H1 (cell line): Measurements from ENCODE around the gene MICU1. TPM values are rescaled to one million over a fixed set of nuclear protein-coding genes. Genes with fewer than 3 reads are reported as not detected.

ENCODE experiments used
- CTCF ChIA-PET: fragments of 300-600 bp; sonication (Branson Sonifier 250); formaldehyde crosslinking; loops from one replicate; lab custom pipeline; 2021; ENCODE audit not compliant: partially characterized antibody; lab: Charles Lee
- POLR2A ChIA-PET: fragments of 300-600 bp; sonication (Branson Sonifier 250); formaldehyde crosslinking; loops from one replicate; lab custom pipeline; 2021; ENCODE audit warnings: inconsistent platforms; ENCODE audit not compliant: partially characterized antibody; lab: Charles Lee
- DNase-seq, 2 experiments: peaks; one replicate each; pipeline versions ENCODE4 v3.0.0 to v3.0.0-alpha.2; 2010 to 2022; ENCODE audit warnings: low spot score in 2 of 2, low read depth in 1 of 2, mixed read lengths in 1 of 2
- FAIRE-seq: peaks from 2 replicates; lab custom pipeline; 2011; peaks lifted over from hg19 to GRCh38; lab: Jason Lieb, UNC
- H2AFZ ChIP-seq: 2 replicates; pipeline ENCODE4 v1.8.1; 2012; ENCODE audit warnings: low read length, inconsistent platforms
- H2AK5ac ChIP-seq: 2 replicates; pipeline ENCODE4 v1.6.1; 2013; ENCODE audit warnings: low read depth, low read length
- H2BK120ac ChIP-seq: replicated peaks from 2 replicates; pipeline ENCODE3; 2013; ENCODE audit warnings: low read depth, low read length, inconsistent platforms
- H2BK12ac ChIP-seq: 2 replicates; pipeline ENCODE4 v1.6.1; 2013; ENCODE audit warnings: low read depth, low read length
- H2BK15ac ChIP-seq: 2 replicates; pipeline ENCODE4 v1.6.1; 2013; ENCODE audit warnings: low read length
- H2BK20ac ChIP-seq: 2 replicates; pipeline ENCODE4 v1.6.1; 2013; ENCODE audit warnings: low read length
- H2BK5ac ChIP-seq: 2 replicates; pipeline ENCODE4 v1.6.1; 2013; ENCODE audit warnings: low read depth, low read length
- H3K14ac ChIP-seq: 2 replicates; pipeline ENCODE4 v1.6.1; 2013; ENCODE audit warnings: inconsistent platforms; ENCODE audit not compliant: insufficient read length
- H3K18ac ChIP-seq: 2 replicates; pipeline ENCODE4 v1.6.1; 2013; ENCODE audit warnings: low read length; ENCODE audit errors: extremely low read depth
- H3K23ac ChIP-seq: 2 replicates; pipeline ENCODE4 v1.6.1; 2013; ENCODE audit warnings: inconsistent platforms; ENCODE audit not compliant: insufficient read length
- H3K23me2 ChIP-seq: 2 replicates; pipeline ENCODE4 v1.6.1; 2013; ENCODE audit warnings: low read depth, low read length
- H3K27ac ChIP-seq: 2 replicates; pipeline ENCODE4 v1.6.1; 2011; ENCODE audit warnings: low read depth, low read length, inconsistent platforms
- H3K27me3 ChIP-seq, 4 experiments: replicated peaks in 1 of 4; 1 replicate in 1 of 4; 2 replicates in 3 of 4; pipeline versions ENCODE4 v1.6.1 to v1.8.1; 2011 to 2013; ENCODE audit warnings: low read length in 3 of 4, mild to moderate bottlenecking in 3 of 4, inconsistent platforms in 2 of 4, mixed read lengths in 2 of 4, moderate library complexity in 1 of 4; ENCODE audit not compliant: control insufficient read depth in 3 of 4, insufficient read depth in 3 of 4; ENCODE audit errors: extremely low read depth in 1 of 4
- H3K36me3 ChIP-seq, 4 experiments: 2 replicates each; pipeline versions ENCODE4 v1.6.1 to v1.8.1; 2011 to 2013; ENCODE audit warnings: mild to moderate bottlenecking in 4 of 4, low read length in 3 of 4, moderate library complexity in 2 of 4, control low read depth in 1 of 4, inconsistent platforms in 1 of 4; ENCODE audit not compliant: insufficient read depth in 4 of 4, control insufficient read depth in 2 of 4
- H3K4ac ChIP-seq: replicated peaks from 2 replicates; pipeline ENCODE3; 2013; ENCODE audit warnings: low read length, low read depth, mixed read lengths, inconsistent platforms; ENCODE audit not compliant: insufficient read length
- H3K4me1 ChIP-seq, 4 experiments: replicated peaks in 1 of 4; 1 replicate in 1 of 4; 2 replicates in 3 of 4; pipeline versions ENCODE4 v1.6.1 to v1.8.1; 2011 to 2013; ENCODE audit warnings: low read length in 3 of 4, inconsistent platforms in 2 of 4, mixed read lengths in 1 of 4; ENCODE audit not compliant: insufficient read depth in 4 of 4, control insufficient read depth in 3 of 4
- H3K4me2 ChIP-seq, 2 experiments: 2 replicates each; pipeline versions ENCODE4 v1.6.1 to v1.8.1; 2011 to 2013; ENCODE audit warnings: low read depth in 2 of 2, low read length in 2 of 2, control low read depth in 1 of 2, inconsistent platforms in 1 of 2, mild to moderate bottlenecking in 1 of 2; ENCODE audit not compliant: insufficient read depth in 1 of 2
- H3K4me3 ChIP-seq, 4 experiments: fragments of 200-600, 300-600 bp in 1 of 4; sonication (generic), shearing (Covaris generic), sonication (Bioruptor Twin) in 1 of 4; 2 replicates each; pipeline versions ENCODE4 v1.5.1 to v1.8.1; 2011 to 2016; ENCODE audit warnings: low read length in 4 of 4, low read depth in 3 of 4, control low read depth in 2 of 4, inconsistent platforms in 2 of 4, mild to moderate bottlenecking in 2 of 4, mixed read lengths in 1 of 4, moderate library complexity in 1 of 4; ENCODE audit not compliant: insufficient read depth in 2 of 4; ENCODE audit errors: extremely low read depth in 1 of 4
- H3K56ac ChIP-seq: replicated peaks from 2 replicates; pipeline ENCODE3; 2013; ENCODE audit warnings: low read depth, mild to moderate bottlenecking, mixed read lengths, low read length, inconsistent platforms; ENCODE audit not compliant: insufficient read length
- H3K79me1 ChIP-seq: 2 replicates; pipeline ENCODE4 v1.6.1; 2013; ENCODE audit warnings: low read depth, low read length, control low read depth
- H3K79me2 ChIP-seq, 2 experiments: 2 replicates each; pipeline versions ENCODE4 v1.6.1 to v1.8.1; 2012 to 2013; ENCODE audit warnings: low read length in 2 of 2, mild to moderate bottlenecking in 2 of 2, inconsistent platforms in 1 of 2; ENCODE audit not compliant: insufficient read depth in 2 of 2, control insufficient read depth in 1 of 2
- H3K9ac ChIP-seq, 4 experiments: replicated peaks in 1 of 4; 1 replicate in 1 of 4; 2 replicates in 3 of 4; pipeline versions ENCODE4 v1.6.1 to v1.8.1; 2011 to 2013; ENCODE audit warnings: low read depth in 3 of 4, low read length in 3 of 4, control low read depth in 2 of 4, mild to moderate bottlenecking in 2 of 4, moderate library complexity in 2 of 4, inconsistent platforms in 1 of 4; ENCODE audit errors: extremely low read depth in 1 of 4
- H3K9me3 ChIP-seq, 2 experiments: 2 replicates each; pipeline versions ENCODE4 v1.6.1 to v1.8.1; 2012 to 2013; ENCODE audit warnings: mild to moderate bottlenecking in 2 of 2, moderate library complexity in 2 of 2, control low read depth in 1 of 2, inconsistent platforms in 1 of 2, low read depth in 1 of 2, low read length in 1 of 2, mixed read lengths in 1 of 2; ENCODE audit not compliant: insufficient read depth in 2 of 2
- H4K20me1 ChIP-seq, 2 experiments: replicated peaks in 1 of 2; 2 replicates each; pipeline versions ENCODE3 to v1.8.1; 2011 to 2013; ENCODE audit warnings: inconsistent platforms in 2 of 2, low read length in 2 of 2, mild to moderate bottlenecking in 1 of 2; ENCODE audit not compliant: insufficient read depth in 2 of 2, control insufficient read depth in 1 of 2
- H4K5ac ChIP-seq: 2 replicates; pipeline ENCODE4 v1.6.1; 2013; ENCODE audit warnings: low read length, low read depth, mixed read lengths, inconsistent platforms; ENCODE audit not compliant: insufficient read length
- H4K8ac ChIP-seq: 2 replicates; pipeline ENCODE4 v1.8.0; 2013; ENCODE audit warnings: mild to moderate bottlenecking, moderate library complexity, low read length, inconsistent platforms; ENCODE audit not compliant: insufficient read depth; ENCODE audit errors: extremely low read depth
- H4K91ac ChIP-seq: replicated peaks from 2 replicates; pipeline ENCODE3; 2013; ENCODE audit warnings: low read length, mixed read lengths, inconsistent platforms; ENCODE audit not compliant: insufficient read length
- EZH2 ChIP-seq: fragments of 200-600 bp; sonication (generic); IDR thresholded peaks from 2 replicates; pipeline ENCODE4 v1.7.1; 2012; ENCODE audit warnings: low read depth, mild to moderate bottlenecking, moderate library complexity, low read length, inconsistent platforms; ENCODE audit not compliant: severe bottlenecking
- RNF2 ChIP-seq: fragments of 200-900, 300-1000 bp; sonication (generic); IDR thresholded peaks from 2 replicates; pipeline ENCODE4 v1.7.1; 2016; ENCODE audit warnings: borderline replicate concordance, low read depth, mild to moderate bottlenecking, antibody characterized with exemption, low read length; ENCODE audit not compliant: poor library complexity, severe bottlenecking; ENCODE audit errors: missing control alignments
- TBP ChIP-seq: IDR thresholded peaks from 2 replicates; pipeline ENCODE4 v1.6.1; 2011; ENCODE audit warnings: low read depth, low read length, improper control_type of control experiment
- WGBS, 2 experiments: shearing (Covaris generic) in 1 of 2; methylation state at CpG; one replicate each; pipeline versions ENCODE4 v1.1.6 to v1.1.7; 2013 to 2015; ENCODE audit warnings: low lambda C conversion rate in 2 of 2, mixed read lengths in 2 of 2, inconsistent platforms in 1 of 2, low coverage in 1 of 2, missing lambda C conversion rate in 1 of 2; ENCODE audit not compliant: insufficient replicate concordance in 2 of 2, insufficient coverage in 1 of 2, insufficient read length in 1 of 2; ENCODE audit errors: extremely low coverage in 1 of 2, missing lambda C conversion rate in 1 of 2; 5-methylcytosine and 5-hydroxymethylcytosine counted together
- polyA plus RNA-seq, 7 experiments: library from polyadenylated mRNA; depleted of rRNA in 3 of 7; stranded (reverse) in 5 of 7; unstranded in 2 of 7; fragments of >200 nt in 5 of 7; fragments of 200-250 nt in 2 of 7; gene quantifications; 1 replicate in 5 of 7; 2 replicates in 1 of 7; 4 replicates in 1 of 7; pipeline versions ENCODE4 v1.2.1 to v1.2.3, GENCODE V29; 2011 to 2013; ENCODE audit warnings: missing spikeins in 2 of 7, mixed read lengths in 2 of 7
- total RNA-seq: library from RNA; stranded (reverse); fragmentation: NEBNext Ultra II Directional; extraction: Animal tissue kit (Norgen Biotek cat#: 25700); gene quantifications from 2 replicates; pipeline ENCODE4 v1.2.1, GENCODE V29; 2021

MICU1 gene
- total and polyA plus RNA-seq, 2 of the 8 experiments (the other 6 are each of a cell fraction or from before 2014, with no cell fraction given) = 18.0 to 36.7 TPM

DNA sequence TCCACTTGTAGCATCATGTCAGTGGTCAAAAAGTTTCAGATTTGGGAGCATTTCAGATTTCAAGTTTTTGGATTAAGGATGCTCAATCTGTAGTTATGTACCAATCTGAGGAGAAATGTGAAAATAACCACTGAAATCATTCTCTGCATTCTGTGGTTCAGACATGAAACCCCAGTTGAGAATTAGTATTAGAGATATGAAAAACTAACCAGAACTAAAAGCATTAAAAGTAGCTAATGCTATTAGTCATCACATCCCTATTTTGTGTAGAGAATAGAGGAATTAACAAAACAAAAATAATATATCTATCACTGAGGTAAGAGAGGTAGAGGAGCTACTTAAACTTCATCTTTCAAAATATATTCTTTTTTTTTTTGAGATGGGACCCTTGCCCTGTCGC is 28.0 kb downstream of the MICU1 start:
- no peak overlapping the region for H2AFZ ChIP-seq
- no peaks in the 10 kb centered on the region for H3K36me3 ChIP-seq
- H3K4me2 ChIP-seq = no peak overlapping the region
- H4K8ac ChIP-seq = no peak overlapping the region
- H2BK120ac ChIP-seq = no peak overlapping the region
- H2BK12ac ChIP-seq = no peak overlapping the region
- no peak overlapping the region for H2BK5ac ChIP-seq
- 91% methylated on average over 1 of the region's 1 CpG; no CpG with 5 or more reads in 1 of the 2 experiments for WGBS, 2 experiments
- H2AK5ac ChIP-seq = no peak overlapping the region
- no peak overlapping the region for H4K91ac ChIP-seq
- H4K20me1 ChIP-seq = peaks cover 0 to 2% of the 10 kb centered on the region in 2 experiments
- peaks cover 0 to 4% (median 2%) of the 10 kb centered on the region in 4 experiments; a peak in 3 of 7 replicates for H3K4me1 ChIP-seq
- H2BK20ac ChIP-seq = no peak overlapping the region
- no peak overlapping the region for H3K23ac ChIP-seq
- no peak overlapping the region for H3K56ac ChIP-seq
- ChIA-PET POLR2A (no interaction called here), CTCF (interaction anchor here (1.0 kb wide), 2 partner anchors 170 to 187 kb away, joined by 3 read pairs; no protein-coding TSS in a partner anchor)
- no peaks in the 10 kb centered on the region for H3K9me3 ChIP-seq
- no peak overlapping the region for H4K5ac ChIP-seq
- H3K4me3 ChIP-seq = no peak overlapping the region
- no peak overlapping the region for H3K27ac ChIP-seq
- H3K4ac ChIP-seq = no peak overlapping the region
- peaks cover 0 to 19% of the 10 kb centered on the region in 2 experiments; a peak in 1 of 4 replicates for H3K79me2 ChIP-seq
- no peak overlapping the region for H3K18ac ChIP-seq
- H3K79me1 ChIP-seq = no peaks in the 10 kb centered on the region
- TF ChIP-seq TBP = no peak
- no peak for TF ChIP-seq EZH2
- TF ChIP-seq RNF2 = no peak
- no peaks in the 10 kb centered on the region for H3K27me3 ChIP-seq
- no peak overlapping the region for H3K14ac ChIP-seq
- H3K23me2 ChIP-seq = no peaks in the 10 kb centered on the region
- no peak overlapping the region for H3K9ac ChIP-seq
- no peak for FAIRE-seq
- H2BK15ac ChIP-seq = no peak overlapping the region
- DNase-seq = no peak
